Measurements from ENCODE around the gene FAM50B. TPM values are rescaled to one million over a fixed set of nuclear protein-coding genes. Genes with fewer than 3 reads are reported as not detected.

FAM50B gene
- total RNA-seq: 10 to 100 TPM in 1 of 2 donors, 1 to 10 TPM in 1; 8.8 to 10.2 TPM
- polyA plus RNA-seq: 10 to 100 TPM; 11.9 to 12.3 TPM

GRCh38 chr6:3848925-3849605 is at the start of gene FAM50B:
FAM50B (plus strand) TSS chr6:3849373; CDS start chr6:3849812, 439 bp downstream.
- H3K27ac ChIP-seq (ENCODE audit: low read depth in 1 of 2, low read length in 2 of 2): peak within 1 kb of the TSS; percentile 72 to 92
- H3K4me1 ChIP-seq (ENCODE audit: control insufficient read depth in 4 of 4, insufficient read depth in 4 of 4, low read length in 3 of 4): peaks cover 5 to 25% (median 7%) of the 10 kb centered on the region in 4 donors
- no peaks in the 10 kb centered on the region for H3K27me3 ChIP-seq (ENCODE audit: control insufficient read depth in 4 of 4, insufficient read depth in 4 of 4, low read length in 3 of 4)
- H3K4me3 ChIP-seq (ENCODE audit: low read depth in 1 of 3, low read length in 3 of 3): peak within 1 kb of the TSS; percentile 32 to 66 (median 46)
- WGBS: 50% methylated on average over 49 of the region's 49 CpGs
- H3K36me3 ChIP-seq (ENCODE audit: control insufficient read depth in 4 of 4, insufficient read depth in 3 of 4, low read depth in 1 of 4, low read length in 3 of 4): no peaks in the 10 kb centered on the region
- peak in 1 of 2 donors; percentile 12 for TF ChIP-seq HNF4A (conservative IDR thresholded peaks at IDR 0.05)
- TF ChIP-seq NR2F2 (IDR thresholded peaks at IDR 0.05): no peak
- peak; percentile 97 for TF ChIP-seq ZBTB33 (IDR thresholded peaks at IDR 0.05)
- TF ChIP-seq EGR1 (IDR thresholded peaks at IDR 0.05; ENCODE audit: low read depth in 2 of 2): no peak
- no peak for TF ChIP-seq JUND (IDR thresholded peaks at IDR 0.05)
- TF ChIP-seq YY1 (IDR thresholded peaks at IDR 0.05): peak; percentile 23
- TF ChIP-seq GABPA (IDR thresholded peaks at IDR 0.05 in 1 of 2, conservative IDR thresholded peaks at IDR 0.05 in 1 of 2): peak; percentile 61 to 85
- TF ChIP-seq RAD21 (IDR thresholded peaks at IDR 0.05): peak; percentile 87 to 93
- peak; percentile 94 for TF ChIP-seq CTCF (IDR thresholded peaks at IDR 0.05; ENCODE audit: low read depth, low read length, missing input control)
- TF ChIP-seq FOXA1 (IDR thresholded peaks at IDR 0.05): no peak
- TF ChIP-seq FOXA2 (IDR thresholded peaks at IDR 0.05): no peak
- peak; percentile 45 for TF ChIP-seq SP1 (IDR thresholded peaks at IDR 0.05)
- peak; percentile 98 for DNase-seq (ENCODE audit: low spot score)
- peak within 1 kb of the TSS; percentile 36 to 59 for H3K9ac ChIP-seq (ENCODE audit: low read depth in 1 of 2, low read length in 2 of 2)
- no peaks in the 10 kb centered on the region for H3K9me3 ChIP-seq (ENCODE audit: control insufficient read depth in 4 of 4, low read length in 3 of 4)

- DNase-seq (ENCODE audit: low spot score): no peak
- Histone ChIP-seq H3K27ac (ENCODE audit: low read depth in 1 of 2, low read length in 2 of 2) (no peak overlapping the region), H3K4me1 (ENCODE audit: control insufficient read depth in 4 of 4, insufficient read depth in 4 of 4, low read length in 3 of 4) (peaks cover 0 to 2% (median 0%) of the 10 kb centered on the region in 4 donors), H3K9ac (ENCODE audit: low read depth in 1 of 2, low read length in 2 of 2) (no peak overlapping the region), H3K4me3 (ENCODE audit: low read depth in 1 of 3, low read length in 3 of 3) (no peak overlapping the region), H3K27me3 (ENCODE audit: control insufficient read depth in 4 of 4, insufficient read depth in 4 of 4, low read length in 3 of 4) (no peaks in the 10 kb centered on the region), H3K36me3 (ENCODE audit: control insufficient read depth in 4 of 4, insufficient read depth in 3 of 4, low read depth in 1 of 4, low read length in 3 of 4) (no peaks in the 10 kb centered on the region), H3K9me3 (ENCODE audit: control insufficient read depth in 4 of 4, low read length in 3 of 4) (no peaks in the 10 kb centered on the region)
- no peak for TF ChIP-seq JUND (IDR thresholded peaks at IDR 0.05)
- TF ChIP-seq NR2F2 (IDR thresholded peaks at IDR 0.05): no peak
- no peak for TF ChIP-seq RXRA (IDR thresholded peaks at IDR 0.05)
- TF ChIP-seq EGR1 (IDR thresholded peaks at IDR 0.05; ENCODE audit: low read depth in 2 of 2): no peak
- TF ChIP-seq GABPA (IDR thresholded peaks at IDR 0.05 in 1 of 2, conservative IDR thresholded peaks at IDR 0.05 in 1 of 2): no peak
- TF ChIP-seq FOXA1 (IDR thresholded peaks at IDR 0.05): no peak
- no peak for TF ChIP-seq HNF4A (conservative IDR thresholded peaks at IDR 0.05)
- TF ChIP-seq YY1 (IDR thresholded peaks at IDR 0.05): no peak
- no peak for TF ChIP-seq REST (IDR thresholded peaks at IDR 0.05)
- TF ChIP-seq ATF3 (IDR thresholded peaks at IDR 0.05): no peak
- TF ChIP-seq MAX (IDR thresholded peaks at IDR 0.05): no peak
- 86% methylated on average over 6 of the region's 6 CpGs for WGBS
Measured at GRCh38 chr6:3799719-3800118, 49.5 kb upstream of the FAM50B start.
